Liver (tissue), 3 donors: Measurements from ENCODE around the gene SHB.

Source experiments
- CTCF ChIP-seq: fragments of 150-350 bp; IDR thresholded peaks from 2 replicates; pipeline ENCODE4 v1.5.1; 2017; ENCODE audit warnings: improper control_type of control experiment, low read depth, low read length; ENCODE audit not compliant: missing input control
- EGR1 ChIP-seq, 2 donors: IDR thresholded peaks; 2 replicates each; pipeline ENCODE4 v1.6.1; 2016 to 2018; ENCODE audit warnings: antibody characterized with exemption in 2 of 2, low read depth in 2 of 2
- FOXA1 ChIP-seq: IDR thresholded peaks from 2 replicates; pipeline ENCODE4 v1.6.1; 2016; ENCODE audit warnings: antibody characterized with exemption
- JUND ChIP-seq, 2 donors: IDR thresholded peaks; 2 replicates each; pipeline ENCODE4 v1.6.1; 2016; ENCODE audit warnings: antibody characterized with exemption in 2 of 2
- RAD21 ChIP-seq, 2 donors: IDR thresholded peaks; 2 replicates each; pipeline ENCODE4 v1.6.1; 2016; ENCODE audit warnings: antibody characterized with exemption in 2 of 2, mild to moderate bottlenecking in 2 of 2
- REST ChIP-seq: IDR thresholded peaks from 2 replicates; pipeline ENCODE4 v1.6.1; 2016; ENCODE audit warnings: antibody characterized with exemption, mild to moderate bottlenecking
- ZBTB33 ChIP-seq: IDR thresholded peaks from 2 replicates; pipeline ENCODE4 v1.6.1; 2016; ENCODE audit warnings: antibody characterized with exemption
- donor health status: healthy.
- donor health status: healthy.

- no peak for TF ChIP-seq CTCF
- TF ChIP-seq JUND (IDR thresholded peaks at IDR 0.05): no peak
- no peak for TF ChIP-seq EGR1 (IDR thresholded peaks at IDR 0.05; ENCODE audit: low read depth in 2 of 2)
- no peak for TF ChIP-seq RAD21 (IDR thresholded peaks at IDR 0.05)
- no peak for TF ChIP-seq REST
- no peak for TF ChIP-seq ZBTB33
- no peak for TF ChIP-seq FOXA1
These were observed 40.6 kb upstream of the SHB start for GRCh38 chr9:38109601-38110000.
